ENCODE data around the gene HSF5.

HSF5 gene, protein sequence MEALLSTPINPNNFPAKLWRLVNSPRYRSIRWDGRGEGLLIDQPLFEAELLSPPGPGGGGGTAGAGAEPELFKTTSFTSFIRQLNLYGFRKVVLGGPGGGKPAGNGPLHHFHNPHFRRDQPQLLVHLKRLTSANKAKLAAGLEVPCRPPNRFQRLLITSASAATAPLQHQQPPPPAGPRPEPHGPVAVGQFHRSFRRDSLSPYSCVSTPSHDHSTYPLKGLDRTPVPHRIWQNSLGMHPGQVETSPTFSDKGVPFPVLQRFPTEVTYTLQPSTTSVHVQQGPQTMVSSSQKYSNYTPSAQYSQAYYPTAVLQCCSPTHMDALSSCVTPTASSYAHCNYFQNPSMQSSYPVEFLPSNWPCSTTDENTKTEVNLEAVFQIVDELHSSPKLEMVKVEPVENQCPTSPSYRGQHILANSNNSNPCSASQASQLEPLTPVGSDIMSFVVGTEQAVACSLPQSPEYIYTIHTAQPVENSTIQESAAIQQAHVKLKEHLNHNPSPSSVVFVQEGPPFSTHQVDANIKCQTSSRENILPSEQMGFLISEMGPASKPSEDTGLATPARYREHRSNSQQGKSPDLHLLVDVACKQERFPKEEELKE

DNA sequence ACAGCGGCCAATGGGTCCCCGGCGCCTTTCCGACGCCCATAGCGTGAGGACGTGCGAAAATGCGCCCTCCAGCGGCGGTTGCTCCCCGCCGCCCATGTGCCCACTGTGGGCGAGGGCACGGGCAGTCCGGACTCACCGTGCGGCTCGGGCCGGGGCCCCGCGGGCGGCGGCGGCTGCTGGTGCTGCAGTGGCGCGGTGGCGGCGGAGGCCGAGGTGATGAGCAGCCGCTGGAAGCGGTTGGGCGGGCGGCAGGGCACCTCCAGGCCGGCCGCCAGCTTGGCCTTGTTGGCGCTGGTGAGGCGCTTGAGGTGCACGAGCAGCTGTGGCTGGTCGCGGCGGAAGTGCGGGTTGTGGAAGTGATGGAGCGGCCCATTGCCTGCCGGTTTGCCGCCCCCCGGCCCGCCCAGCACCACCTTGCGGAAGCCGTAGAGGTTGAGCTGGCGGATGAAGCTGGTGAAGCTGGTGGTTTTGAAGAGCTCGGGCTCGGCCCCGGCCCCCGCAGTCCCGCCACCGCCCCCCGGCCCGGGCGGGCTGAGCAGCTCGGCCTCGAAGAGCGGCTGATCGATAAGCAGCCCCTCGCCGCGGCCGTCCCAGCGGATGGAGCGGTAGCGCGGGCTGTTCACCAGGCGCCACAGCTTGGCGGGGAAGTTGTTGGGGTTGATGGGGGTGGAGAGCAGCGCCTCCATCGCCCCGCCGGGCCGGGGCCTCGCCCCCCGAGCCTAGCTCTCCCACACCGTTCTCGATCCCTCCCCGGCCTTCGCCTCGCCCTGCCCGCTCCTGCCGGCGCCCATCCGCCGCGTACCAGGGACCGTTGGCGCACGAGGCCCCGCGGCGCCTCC is at the start of gene HSF5:
TSS of gene HSF5 (minus strand) at position 820 of the 839 bp plus-strand sequence. CDS start at position 686, 134 bp downstream.
- peak; percentile 5 for DNase-seq

DNA sequence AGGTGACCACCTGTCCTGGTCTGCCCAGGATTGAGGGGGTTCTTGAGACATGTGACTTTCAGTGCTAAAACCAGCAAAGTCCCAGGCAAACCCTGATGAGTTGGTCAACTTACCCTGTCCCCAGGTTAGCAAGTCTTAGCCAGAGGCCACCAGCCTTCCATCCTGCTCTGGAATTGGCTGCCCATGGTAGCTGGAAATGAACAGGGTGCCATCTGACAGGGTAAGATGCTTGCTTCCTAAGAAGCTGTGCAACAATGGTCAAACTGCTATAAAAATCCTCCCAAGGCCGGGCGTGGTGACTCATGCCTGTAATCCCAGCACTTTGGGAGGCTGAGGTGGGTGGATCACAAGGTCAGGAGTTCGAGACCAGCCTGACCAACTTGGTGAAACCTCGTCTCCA is 49.1 kb upstream of the HSF5 start:
- DNase-seq = no peak

DNA sequence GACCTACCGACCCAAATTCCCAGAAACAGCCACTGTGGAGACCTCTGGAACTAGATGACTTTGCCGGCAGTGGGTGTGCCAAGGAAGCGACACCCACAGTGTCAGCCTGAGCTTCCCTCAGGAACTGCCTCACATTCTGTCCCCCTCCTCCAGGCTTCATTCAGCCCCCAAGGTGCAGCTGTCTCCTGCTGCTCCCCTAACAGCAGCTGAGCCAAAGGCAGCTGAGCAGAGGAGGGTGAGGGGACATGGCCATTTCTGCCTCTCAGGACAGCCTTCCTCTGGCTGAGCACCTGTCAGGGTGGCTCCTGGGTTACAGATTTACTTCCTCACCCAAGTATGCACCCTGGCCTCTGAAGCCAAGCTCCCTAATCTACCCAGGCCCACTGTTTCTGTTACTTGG is 48.3 kb upstream of the HSF5 start:
- DNase-seq = no peak

DNA sequence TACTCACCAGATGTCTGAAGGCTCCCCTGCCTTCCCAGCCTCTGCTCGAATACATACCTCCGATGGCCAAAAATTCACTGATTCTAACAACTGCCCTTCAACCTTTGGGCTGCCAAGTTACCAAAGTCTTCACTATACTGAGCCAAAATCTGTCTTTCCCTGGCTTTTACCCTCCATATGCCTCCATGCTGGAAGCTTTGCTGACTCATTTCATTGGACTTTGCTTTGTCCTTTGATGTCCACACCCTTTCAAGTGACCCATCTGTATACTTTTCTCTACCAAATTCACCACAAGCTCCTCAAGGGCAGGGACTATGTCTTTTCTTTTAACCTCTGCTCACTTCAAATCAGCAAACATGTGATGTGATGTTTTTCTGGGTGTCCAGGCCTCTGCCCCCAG is 47.2 kb upstream of the HSF5 start:
- DNase-seq = peak; percentile 32

DNA sequence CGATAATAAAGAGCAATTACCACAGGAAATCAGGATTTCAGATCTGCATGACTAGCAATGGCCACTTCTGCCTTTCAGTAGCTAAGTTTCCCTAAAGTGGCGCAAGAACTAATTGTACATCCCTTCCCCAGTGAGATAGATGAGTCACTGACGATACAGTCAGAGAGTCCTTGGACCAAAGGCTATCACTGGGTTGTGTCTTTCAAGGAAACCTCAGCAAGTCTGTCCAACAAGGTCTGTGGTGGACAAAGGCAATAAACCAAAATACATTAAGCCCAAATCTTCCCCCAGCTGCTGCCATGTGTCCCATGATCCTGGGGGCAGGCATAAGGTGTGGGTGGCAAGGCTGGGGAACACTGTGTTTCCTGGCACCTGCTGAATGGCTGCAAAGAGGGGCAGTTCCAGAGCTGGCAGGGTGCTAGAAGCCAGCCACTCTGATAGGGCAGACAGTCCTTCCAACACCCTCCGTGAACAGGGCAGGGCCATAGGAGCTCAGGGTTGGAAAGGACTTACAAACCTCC is 46.8 kb upstream of the HSF5 start:
- DNase-seq = peak; percentile 59

DNA sequence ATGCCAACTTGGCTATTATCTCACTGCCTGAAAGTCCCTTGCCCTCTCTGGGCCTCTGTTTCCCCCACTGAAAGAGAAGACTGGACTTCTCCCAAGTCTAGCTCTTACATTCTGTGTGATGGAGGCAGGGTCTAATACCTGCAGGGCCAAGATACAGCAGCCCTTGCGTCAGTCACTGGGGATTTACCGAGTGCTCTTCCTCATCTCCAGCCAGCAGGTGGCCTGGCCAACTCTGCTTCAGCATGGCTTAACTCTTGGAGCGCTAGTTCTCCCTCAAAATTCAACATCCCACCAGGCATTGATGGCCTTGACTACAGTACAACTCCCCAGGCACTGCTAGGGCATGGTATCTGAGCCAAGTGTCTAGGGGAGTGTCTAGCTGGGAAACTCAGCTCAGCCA is 46.1 kb upstream of the HSF5 start:
- DNase-seq = no peak

DNA sequence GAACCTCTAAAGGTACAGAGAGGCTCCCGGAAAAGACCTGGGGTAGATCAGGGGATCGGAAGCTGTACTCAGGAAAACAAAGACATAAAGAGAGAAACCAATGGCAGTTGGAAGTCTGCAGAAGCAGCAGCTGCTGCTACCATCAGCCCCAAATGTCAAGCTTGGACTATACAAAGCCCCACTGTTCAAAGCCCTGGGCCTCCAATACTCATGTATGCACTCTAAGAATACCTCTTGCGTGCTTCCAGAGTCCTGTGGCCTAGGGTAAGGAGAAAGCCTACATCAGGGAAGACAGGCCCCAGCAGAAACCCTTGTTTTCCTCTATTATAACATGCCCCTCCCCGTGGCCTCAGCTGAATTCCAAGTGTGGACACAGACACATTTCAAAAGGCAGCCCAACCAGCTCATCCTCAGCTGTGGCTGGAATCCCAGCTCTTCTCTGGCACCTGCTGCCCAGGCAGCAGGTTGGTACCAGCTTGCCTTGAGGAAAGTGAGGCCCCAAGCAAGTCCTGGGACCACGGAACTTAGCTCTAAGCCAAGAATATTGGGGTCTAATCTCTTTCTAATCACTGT is 45.5 kb upstream of the HSF5 start:
- DNase-seq = no peak

DNA sequence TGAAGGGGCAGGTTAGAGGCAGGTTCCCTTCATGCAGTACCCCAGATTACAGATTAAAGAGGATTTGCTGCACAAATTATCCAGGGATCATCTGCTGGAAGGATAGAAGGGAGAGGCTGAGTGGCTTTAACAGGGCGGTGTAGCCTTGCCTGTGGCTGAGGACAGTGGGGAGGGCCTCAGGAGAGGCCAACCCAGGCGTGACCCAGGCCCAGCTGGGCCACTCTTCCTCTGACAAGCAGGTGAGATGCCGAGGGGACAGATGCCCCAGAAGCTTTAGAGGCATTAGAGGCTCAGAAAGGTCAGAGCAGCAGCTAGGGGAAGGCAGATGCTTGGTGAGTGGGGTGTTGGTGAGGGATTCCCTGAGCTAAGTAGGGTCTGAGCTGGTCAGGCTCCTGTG is 44.3 kb upstream of the HSF5 start:
- DNase-seq = no peak

DNA sequence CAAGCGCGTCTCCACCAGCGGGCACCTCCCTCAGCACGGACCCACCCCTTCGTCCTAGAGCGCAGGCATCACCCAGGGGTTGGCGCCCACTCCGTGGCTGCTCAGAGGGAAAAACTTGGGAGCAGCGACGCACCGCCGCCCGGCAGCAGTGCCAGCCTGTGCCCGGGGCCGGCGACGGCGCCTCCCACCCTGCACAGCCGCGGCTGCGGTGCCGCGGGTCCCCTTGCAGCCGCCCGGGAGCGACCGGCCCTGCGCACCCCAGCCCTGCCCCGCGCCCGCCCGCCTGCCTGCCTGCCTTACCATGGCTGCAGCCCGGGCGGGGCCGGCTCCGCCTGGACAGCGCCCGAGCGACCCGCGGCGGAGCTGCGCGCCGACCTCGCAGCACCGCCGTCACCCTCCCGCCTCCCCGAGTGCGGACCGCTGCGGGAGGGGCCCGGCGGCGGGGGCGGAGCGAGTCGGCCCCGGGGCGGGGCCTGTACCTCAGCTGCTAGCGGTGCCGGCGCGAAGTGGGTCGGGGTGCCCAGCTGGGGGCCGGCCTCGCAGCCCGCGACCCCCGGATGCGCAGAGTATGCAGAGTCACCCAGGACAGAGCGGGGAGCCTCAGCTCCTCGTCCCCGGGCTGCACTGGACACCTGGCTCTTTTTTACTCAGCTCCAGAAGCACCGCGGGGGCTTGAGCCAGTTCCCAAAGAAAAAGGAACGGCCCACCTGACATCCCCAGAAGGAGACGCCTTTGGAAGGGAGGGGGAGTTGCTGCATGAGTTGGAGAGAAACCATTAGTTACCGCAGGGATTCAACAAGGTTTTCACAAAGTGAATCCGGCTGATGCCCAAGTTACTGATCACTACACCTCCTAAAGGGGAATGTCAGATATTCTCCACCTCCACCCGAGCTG is 43.7 kb upstream of the HSF5 start:
- DNase-seq = peak; percentile 20

DNA sequence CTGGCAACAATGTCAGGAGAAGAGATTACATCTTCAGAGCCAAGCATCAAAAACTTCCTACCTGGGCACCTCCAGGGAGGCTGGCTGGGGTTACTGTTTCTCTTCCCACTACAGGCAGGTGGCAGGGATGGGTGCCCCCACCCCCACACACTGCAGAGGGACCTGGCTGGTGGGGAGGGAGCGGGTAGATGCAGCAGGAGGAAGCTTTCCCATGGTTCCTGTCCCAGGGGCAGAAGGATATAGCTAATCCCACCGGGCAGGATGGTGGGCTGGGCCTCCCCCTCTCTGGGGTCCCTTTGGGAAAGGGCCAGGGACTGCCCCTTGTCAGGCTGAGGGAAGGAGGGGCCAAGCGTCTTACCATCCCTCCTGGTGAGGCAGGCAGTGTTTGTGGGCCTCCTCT is 42.9 kb upstream of the HSF5 start:
- DNase-seq = no peak

DNA sequence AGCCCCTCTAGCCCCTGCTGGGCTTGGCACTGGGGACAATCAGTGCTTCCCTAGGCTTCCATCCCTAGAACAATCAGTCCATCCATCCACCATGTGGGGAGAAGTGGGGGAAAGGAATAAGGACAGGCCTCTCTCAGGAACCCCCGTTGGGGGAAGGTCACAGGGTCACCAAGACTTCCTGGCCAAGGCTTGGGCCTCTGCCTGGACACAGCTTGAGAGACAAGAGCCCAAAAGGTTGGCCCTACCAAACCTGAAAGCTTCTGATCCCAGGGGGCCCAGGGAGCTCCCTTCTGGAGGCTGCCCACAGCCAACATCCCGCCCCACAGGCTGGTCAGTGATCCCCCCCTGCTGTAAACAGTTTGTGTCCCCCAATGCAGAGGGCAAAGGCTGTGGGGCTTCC is 42.4 kb upstream of the HSF5 start:
- DNase-seq = no peak

DNA sequence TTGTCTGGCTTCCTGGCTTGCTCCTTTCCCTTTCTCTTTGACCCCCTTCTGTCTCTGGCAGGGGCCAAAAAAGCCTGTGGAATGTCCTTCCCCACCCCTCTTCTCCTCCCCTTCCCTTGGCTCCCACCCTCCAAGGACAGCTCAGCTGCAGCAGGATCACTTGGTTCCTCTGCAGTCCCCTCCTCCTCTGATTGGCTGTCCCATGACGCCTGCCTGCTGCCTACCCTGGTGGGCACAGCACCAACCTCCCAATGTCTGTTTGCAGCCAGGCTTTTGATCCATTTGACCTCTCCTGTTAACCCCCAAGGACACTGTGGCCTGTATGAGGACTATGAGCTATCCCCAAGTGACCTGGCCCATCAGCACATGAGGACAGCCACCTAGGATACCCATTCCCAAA is 41.1 kb upstream of the HSF5 start:
- DNase-seq = no peak

DNA sequence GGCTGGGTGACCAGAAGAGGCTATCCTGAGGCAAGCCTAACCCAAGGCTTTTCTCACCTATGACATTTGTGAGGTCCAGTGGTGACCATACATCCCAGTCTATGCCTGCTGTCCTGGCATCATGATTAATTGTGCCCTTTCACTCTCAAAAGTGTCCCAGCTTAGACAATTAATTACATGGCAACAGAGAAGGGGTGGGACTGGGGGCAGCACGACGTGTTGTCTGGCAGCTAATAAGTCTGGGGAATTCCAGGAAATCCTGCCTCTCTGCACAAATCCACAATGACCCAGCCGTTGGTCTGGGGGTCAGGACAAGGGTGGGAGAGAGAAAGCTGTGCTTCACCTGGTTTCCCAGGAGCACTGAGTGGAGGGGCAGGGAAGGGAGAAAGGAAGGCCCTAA is 40.2 kb upstream of the HSF5 start:
- DNase-seq = no peak

DNA sequence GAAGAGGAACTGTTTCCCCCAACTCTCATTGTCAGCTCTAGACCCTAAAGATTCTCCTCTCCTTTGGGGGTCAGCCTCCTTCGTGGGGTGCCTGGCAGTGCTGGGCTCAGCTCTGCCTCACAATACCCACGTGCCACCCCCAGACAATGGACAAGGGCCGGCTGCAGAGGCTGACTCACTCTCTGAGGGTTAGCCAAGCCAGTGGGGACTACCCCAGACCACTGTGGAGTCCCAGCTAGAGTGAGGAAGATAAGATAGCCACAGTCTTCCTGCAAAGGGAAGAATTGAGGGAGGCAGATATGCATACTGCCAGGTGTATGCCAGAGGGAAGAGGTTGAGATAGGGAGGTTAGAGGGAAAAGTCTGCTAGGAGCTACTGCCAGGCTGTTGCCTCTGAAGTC is 39.7 kb upstream of the HSF5 start:
- no peak for DNase-seq

DNA sequence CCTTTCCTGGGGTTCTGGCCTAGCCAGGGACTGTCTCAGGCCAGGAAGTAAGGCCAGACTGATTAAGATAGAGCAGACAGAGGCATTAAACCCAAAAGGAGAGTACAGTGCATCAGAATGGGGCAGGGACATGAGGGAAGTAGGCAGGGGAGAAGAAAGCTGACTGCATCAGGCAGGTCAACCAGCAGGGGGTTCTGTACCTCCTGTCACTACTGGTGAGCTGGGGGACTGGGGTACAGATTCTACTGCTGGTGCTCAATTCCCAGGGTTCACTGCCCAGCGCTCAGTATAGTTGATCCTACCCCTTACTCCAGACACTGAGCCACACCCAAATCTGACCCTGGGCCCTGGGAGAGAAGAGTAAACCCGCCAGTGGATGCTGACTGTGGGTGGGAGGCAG is 39.1 kb upstream of the HSF5 start:
- DNase-seq = no peak

DNA sequence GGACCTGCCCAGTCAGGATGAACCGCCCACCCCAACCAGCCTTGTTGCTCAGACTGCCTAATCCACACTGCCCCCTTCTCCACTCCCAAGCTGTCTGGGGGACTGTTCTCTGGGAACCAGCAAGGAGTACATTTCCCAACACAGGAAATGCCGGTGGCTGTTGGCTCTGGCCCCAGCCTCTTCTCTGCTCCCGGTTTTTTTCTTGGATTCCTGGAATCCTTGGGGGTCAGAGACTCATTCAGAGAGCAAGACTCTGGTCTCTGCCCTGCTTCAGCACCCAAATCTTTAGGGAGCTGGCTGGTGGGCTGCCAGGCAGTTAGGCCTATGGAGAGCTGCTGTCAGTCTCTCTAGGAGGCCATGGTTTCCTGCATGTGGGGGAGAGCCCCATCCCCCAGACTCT is 37.0 kb upstream of the HSF5 start:
- peak; percentile 97 for DNase-seq

DNA sequence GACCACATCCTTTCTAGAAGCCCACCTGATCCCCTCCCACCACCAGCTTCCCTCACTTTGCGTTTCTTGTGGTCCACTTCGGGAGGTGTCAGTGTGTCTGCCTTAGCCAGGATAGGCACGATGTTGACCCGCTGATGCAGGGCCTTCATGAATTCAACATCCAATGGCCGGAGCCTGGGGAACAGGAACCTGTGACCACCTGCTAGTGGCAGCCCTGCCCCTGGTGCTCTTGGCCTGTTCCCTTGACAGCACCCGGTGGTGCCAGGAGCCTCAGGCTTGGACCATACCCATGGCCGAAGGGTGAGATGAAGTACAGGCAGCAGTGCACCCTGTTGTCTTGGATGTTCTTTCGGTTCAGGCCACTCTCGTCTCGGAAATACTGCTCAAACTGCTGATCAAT is 33.5 kb upstream of the HSF5 start:
- DNase-seq = no peak

DNA sequence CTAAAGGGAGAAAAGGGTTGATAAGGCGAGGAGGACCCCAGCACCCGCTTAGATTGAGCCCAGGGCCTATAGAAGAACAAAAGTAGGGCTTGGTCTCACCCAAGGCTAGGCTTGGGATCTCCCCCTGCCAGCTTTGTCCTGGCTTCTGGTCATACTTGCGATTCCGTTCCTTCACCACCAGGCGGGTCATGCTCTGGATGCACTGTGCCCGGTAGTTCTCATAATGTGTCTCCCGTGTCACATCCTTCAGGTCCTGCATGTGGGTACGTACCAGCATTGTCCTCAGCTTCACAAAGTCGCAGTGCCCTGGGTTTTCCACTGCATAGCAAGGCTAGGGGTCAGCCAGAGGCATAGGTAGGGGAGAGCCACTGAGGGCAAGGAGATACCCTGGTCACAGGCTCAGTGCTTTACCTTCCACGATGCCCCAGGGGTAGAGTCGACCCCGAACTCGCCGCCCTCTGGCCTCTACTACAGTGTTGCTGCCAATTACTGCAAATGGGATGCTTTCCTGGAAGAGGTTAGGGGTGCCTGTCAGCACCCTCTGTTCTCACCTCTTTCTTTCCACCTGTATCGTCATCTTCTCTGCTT is 32.7 kb upstream of the HSF5 start:
- peak; percentile 22 for DNase-seq

DNA sequence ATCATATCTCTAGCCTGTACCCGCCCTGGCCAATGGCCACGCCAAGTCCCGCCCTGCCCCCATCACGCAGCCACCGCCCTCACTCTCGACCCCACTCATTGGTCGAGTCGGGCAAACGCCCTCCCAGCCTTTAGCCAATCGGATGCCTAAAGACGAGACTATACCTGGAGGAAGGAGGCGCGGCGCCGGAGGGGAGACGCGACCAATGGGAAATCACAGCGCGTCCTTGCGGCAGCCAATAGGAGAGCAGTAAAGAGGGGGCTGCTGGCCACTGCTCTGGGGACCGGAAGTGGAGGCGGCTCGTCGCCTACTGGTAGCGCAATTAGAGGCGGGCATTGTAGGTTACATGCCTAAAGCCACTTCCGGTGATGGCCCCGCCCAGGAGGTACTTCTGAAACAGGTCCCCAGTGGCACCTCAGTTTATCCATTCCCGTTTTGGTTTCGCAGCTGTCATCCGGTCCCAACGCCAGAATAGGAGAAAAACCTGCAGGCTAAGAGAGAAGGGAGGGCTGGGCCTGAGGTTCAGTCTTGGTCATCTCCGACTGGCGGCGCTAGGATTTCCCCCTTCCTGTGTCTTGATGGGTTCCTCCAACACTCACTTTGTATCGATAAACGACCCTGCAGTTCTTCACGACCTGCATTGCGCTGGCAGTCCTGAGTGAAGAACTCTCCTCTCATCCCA is 29.9 kb upstream of the HSF5 start:
- peak; percentile 100 for DNase-seq

DNA sequence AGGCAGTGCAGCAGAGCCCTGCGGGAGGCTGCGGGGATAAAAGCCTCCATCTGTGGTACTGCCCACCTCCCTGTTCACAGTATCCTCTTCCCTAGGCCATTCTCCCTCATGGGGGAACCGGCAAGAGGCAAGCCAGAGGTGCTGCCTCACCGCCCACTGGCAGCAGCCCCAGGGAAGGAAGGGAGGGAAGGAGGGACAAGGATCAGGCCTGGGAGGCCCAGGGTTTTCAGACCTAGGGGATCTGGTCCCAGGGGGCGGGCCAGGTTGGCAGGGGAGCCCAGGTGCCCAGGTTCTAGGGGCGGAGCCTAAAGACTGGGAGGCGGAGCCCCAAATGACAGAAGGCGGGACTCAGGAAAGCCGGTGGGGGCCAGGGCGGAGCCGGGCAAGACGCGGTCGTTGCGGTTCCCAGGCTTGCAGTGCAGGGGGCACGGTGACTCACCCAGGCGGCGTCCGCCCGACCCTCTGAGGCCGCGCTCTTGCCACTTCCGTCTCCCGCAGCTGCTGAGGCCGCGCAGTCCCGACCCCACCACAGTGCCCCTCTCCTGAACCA is 29.2 kb upstream of the HSF5 start:
- DNase-seq = no peak
